HEK293 (cell line): Measurements from ENCODE around the gene PRRG3.

Experiments
- REPIN1 ChIP-seq: fragments of 450-650 bp; formaldehyde crosslinking; IDR thresholded peaks from 2 replicates; pipeline ENCODE4 v1.5.1; 2017; ENCODE audit warnings: missing biosample characterization, missing genetic modification characterization, low read depth
- SALL2 ChIP-seq: fragments of 450-650 bp; formaldehyde crosslinking; IDR thresholded peaks from 2 replicates; pipeline ENCODE4 v1.5.0; 2017; ENCODE audit warnings: missing biosample characterization, mild to moderate bottlenecking, missing genetic modification characterization, borderline replicate concordance
- ZNF274 ChIP-seq, 2 experiments: fragments of 200-500 bp in 1 of 2; fragments of 450-650 bp in 1 of 2; sonication (Bioruptor generic) in 1 of 2; formaldehyde crosslinking in 1 of 2; IDR thresholded peaks; 2 replicates each; pipeline versions ENCODE4 v1.5.1 to v1.6.1; 2014 to 2016; ENCODE audit warnings: borderline replicate concordance in 1 of 2, inconsistent platforms in 1 of 2, low read length in 1 of 2, missing biosample characterization in 1 of 2, missing genetic modification characterization in 1 of 2
- ZNF501 ChIP-seq: fragments of 450-650 bp; formaldehyde crosslinking; IDR thresholded peaks from 2 replicates; pipeline ENCODE4 v1.5.1; 2016; ENCODE audit warnings: missing biosample characterization, missing genetic modification characterization
- ZNF558 ChIP-seq: fragments of 450-650 bp; formaldehyde crosslinking; IDR thresholded peaks from 2 replicates; pipeline ENCODE4 v1.5.1; 2016; ENCODE audit warnings: missing biosample characterization, missing genetic modification characterization
- ZNF571 ChIP-seq: fragments of 450-650 bp; formaldehyde crosslinking; IDR thresholded peaks from 2 replicates; pipeline ENCODE4 v1.5.0; 2017; ENCODE audit warnings: missing biosample characterization, missing genetic modification characterization
- ZNF76 ChIP-seq: fragments of 450-650 bp; formaldehyde crosslinking; IDR thresholded peaks from 2 replicates; pipeline ENCODE4; 2016; ENCODE audit warnings: low read depth, missing biosample characterization, missing genetic modification characterization, borderline replicate concordance
- TF ChIP-seq, protein P1 (sequence below): fragments of 450-650 bp; formaldehyde crosslinking; IDR thresholded peaks from 2 replicates; pipeline ENCODE4 v1.5.1; 2016; ENCODE audit warnings: missing biosample characterization, missing genetic modification characterization
- TF ChIP-seq, protein P2 (sequence below): fragments of 450-650 bp; formaldehyde crosslinking; IDR thresholded peaks from 2 replicates; pipeline ENCODE4 v1.5.1; 2016; ENCODE audit warnings: missing biosample characterization, missing genetic modification characterization

DNA sequence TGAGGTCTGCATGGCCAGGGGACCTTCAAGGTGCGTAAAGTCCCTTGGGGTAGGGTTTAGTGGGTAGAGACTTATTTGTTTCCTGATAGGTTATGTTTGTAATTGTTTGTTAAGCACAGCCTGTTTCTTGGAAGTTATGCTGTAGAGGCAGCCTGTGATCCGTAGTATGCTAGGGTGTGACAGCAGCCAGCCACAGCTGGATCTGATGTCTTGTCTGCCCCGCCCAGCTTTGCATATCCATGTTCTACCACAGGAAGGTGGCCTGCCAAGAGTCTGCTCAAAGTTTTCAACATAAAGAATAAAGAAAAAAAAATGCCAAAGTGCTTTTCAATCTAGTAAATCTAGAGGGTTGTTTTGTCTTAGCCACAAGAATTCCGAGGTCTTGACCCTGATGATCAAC is 19.1 kb upstream of the PRRG3 start:
- TF ChIP-seq, protein P1, sequence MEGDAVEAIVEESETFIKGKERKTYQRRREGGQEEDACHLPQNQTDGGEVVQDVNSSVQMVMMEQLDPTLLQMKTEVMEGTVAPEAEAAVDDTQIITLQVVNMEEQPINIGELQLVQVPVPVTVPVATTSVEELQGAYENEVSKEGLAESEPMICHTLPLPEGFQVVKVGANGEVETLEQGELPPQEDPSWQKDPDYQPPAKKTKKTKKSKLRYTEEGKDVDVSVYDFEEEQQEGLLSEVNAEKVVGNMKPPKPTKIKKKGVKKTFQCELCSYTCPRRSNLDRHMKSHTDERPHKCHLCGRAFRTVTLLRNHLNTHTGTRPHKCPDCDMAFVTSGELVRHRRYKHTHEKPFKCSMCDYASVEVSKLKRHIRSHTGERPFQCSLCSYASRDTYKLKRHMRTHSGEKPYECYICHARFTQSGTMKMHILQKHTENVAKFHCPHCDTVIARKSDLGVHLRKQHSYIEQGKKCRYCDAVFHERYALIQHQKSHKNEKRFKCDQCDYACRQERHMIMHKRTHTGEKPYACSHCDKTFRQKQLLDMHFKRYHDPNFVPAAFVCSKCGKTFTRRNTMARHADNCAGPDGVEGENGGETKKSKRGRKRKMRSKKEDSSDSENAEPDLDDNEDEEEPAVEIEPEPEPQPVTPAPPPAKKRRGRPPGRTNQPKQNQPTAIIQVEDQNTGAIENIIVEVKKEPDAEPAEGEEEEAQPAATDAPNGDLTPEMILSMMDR (tag by site-specific recombination): no peak
- no peak for TF ChIP-seq ZNF501 (tag by site-specific recombination)
- no peak for TF ChIP-seq SALL2
- TF ChIP-seq ZNF274 (IDR thresholded peaks at IDR 0.05; ENCODE audit: low read length): no peak
- no peak for TF ChIP-seq ZNF274 (tag by site-specific recombination; IDR thresholded peaks at IDR 0.05; ENCODE audit: borderline replicate concordance)
- no peak for TF ChIP-seq REPIN1 (tag by site-specific recombination)
- TF ChIP-seq ZNF558 (tag by site-specific recombination): no peak
- TF ChIP-seq ZNF571 (tag by site-specific recombination): no peak
- TF ChIP-seq ZNF76 (tag by site-specific recombination): no peak
- TF ChIP-seq, protein P2, sequence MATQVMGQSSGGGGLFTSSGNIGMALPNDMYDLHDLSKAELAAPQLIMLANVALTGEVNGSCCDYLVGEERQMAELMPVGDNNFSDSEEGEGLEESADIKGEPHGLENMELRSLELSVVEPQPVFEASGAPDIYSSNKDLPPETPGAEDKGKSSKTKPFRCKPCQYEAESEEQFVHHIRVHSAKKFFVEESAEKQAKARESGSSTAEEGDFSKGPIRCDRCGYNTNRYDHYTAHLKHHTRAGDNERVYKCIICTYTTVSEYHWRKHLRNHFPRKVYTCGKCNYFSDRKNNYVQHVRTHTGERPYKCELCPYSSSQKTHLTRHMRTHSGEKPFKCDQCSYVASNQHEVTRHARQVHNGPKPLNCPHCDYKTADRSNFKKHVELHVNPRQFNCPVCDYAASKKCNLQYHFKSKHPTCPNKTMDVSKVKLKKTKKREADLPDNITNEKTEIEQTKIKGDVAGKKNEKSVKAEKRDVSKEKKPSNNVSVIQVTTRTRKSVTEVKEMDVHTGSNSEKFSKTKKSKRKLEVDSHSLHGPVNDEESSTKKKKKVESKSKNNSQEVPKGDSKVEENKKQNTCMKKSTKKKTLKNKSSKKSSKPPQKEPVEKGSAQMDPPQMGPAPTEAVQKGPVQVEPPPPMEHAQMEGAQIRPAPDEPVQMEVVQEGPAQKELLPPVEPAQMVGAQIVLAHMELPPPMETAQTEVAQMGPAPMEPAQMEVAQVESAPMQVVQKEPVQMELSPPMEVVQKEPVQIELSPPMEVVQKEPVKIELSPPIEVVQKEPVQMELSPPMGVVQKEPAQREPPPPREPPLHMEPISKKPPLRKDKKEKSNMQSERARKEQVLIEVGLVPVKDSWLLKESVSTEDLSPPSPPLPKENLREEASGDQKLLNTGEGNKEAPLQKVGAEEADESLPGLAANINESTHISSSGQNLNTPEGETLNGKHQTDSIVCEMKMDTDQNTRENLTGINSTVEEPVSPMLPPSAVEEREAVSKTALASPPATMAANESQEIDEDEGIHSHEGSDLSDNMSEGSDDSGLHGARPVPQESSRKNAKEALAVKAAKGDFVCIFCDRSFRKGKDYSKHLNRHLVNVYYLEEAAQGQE: no peak
